Neutrophil (primary cell): ENCODE data around the gene KBTBD13.

Experiments used
- H3K27ac ChIP-seq: fragments of 200-600 bp; sonication (generic); 2 replicates; pipeline ENCODE4 v1.5.1; 2016; ENCODE audit warnings: mild to moderate bottlenecking, moderate library complexity
- H3K27me3 ChIP-seq: fragments of 200-600 bp; sonication (generic); 2 replicates; pipeline ENCODE4 v1.6.0; 2016; ENCODE audit warnings: mild to moderate bottlenecking
- H3K36me3 ChIP-seq: fragments of 200-600 bp; sonication (generic); 2 replicates; pipeline ENCODE4 v1.5.1; 2017
- H3K4me1 ChIP-seq, 2 experiments: fragments of 200-600 bp in 1 of 2; sonication (generic) in 1 of 2; 1 replicate in 1 of 2; 2 replicates in 1 of 2; pipeline versions ENCODE4 v1.5.1 to v1.6.1; 2013 to 2016; ENCODE audit warnings: low read depth in 1 of 2, low read length in 1 of 2, mild to moderate bottlenecking in 1 of 2, moderate library complexity in 1 of 2; ENCODE audit not compliant: control insufficient read depth in 1 of 2, insufficient read depth in 1 of 2
- H3K4me3 ChIP-seq, 2 experiments: fragments of 200-600 bp in 1 of 2; sonication (generic) in 1 of 2; 1 replicate in 1 of 2; 2 replicates in 1 of 2; pipeline ENCODE4 v1.5.1; 2013 to 2016; ENCODE audit warnings: low read depth in 1 of 2, low read length in 1 of 2, mild to moderate bottlenecking in 1 of 2, moderate library complexity in 1 of 2
- H3K9me3 ChIP-seq: fragments of 200-600 bp; sonication (generic); 2 replicates; pipeline ENCODE4 v1.5.1; 2016
- CTCF ChIP-seq: fragments of 200-600 bp; sonication (generic); IDR thresholded peaks from 2 replicates; pipeline ENCODE4 v1.5.1; 2016; ENCODE audit warnings: antibody characterized with exemption

KBTBD13 gene

GRCh38 chr15:65052956-65053355, 23.6 kb upstream of the KBTBD13 start:
- no peak for TF ChIP-seq CTCF
- H3K4me1 ChIP-seq = peaks cover 16 to 18% of the 10 kb centered on the region in 2 experiments

GRCh38 chr15:65054333-65055200, 22.0 kb upstream of the KBTBD13 start:
- H3K27ac ChIP-seq = no peak overlapping the region
- H3K27me3 ChIP-seq = peaks cover 16% of the 10 kb centered on the region
- no peak overlapping the region for H3K4me3 ChIP-seq
- no peaks in the 10 kb centered on the region for H3K36me3 ChIP-seq
- H3K9me3 ChIP-seq = no peaks in the 10 kb centered on the region
- H3K4me1 ChIP-seq = peaks cover 10 to 11% of the 10 kb centered on the region in 2 experiments
- peak; percentile 48 for TF ChIP-seq CTCF

More at GRCh38 chr15:65052956-65053355, 23.6 kb upstream of the KBTBD13 start:
- Histone ChIP-seq H3K4me3 (no peak overlapping the region), H3K9me3 (no peaks in the 10 kb centered on the region), H3K27ac (no peak overlapping the region), H3K36me3 (no peaks in the 10 kb centered on the region), H3K27me3 (peaks cover 25% of the 10 kb centered on the region)

- Histone ChIP-seq H3K4me3 (no peak overlapping the region), H3K4me1 (peaks cover 2 to 3% of the 10 kb centered on the region in 2 experiments), H3K27me3 (peaks cover 13% of the 10 kb centered on the region), H3K27ac (no peak overlapping the region), H3K36me3 (no peaks in the 10 kb centered on the region), H3K9me3 (no peaks in the 10 kb centered on the region)
- TF ChIP-seq CTCF = no peak
These were observed 21.2 kb upstream of the KBTBD13 start for GRCh38 chr15:65055201-65055870.

- H3K36me3 ChIP-seq = no peaks in the 10 kb centered on the region
- H3K27me3 ChIP-seq = peaks cover 14% of the 10 kb centered on the region
- H3K4me3 ChIP-seq = no peak overlapping the region
- TF ChIP-seq CTCF = no peak
- H3K27ac ChIP-seq = no peak overlapping the region
- no peaks in the 10 kb centered on the region for H3K9me3 ChIP-seq
- H3K4me1 ChIP-seq = no peaks in the 10 kb centered on the region
These were observed 20.4 kb upstream of the KBTBD13 start for GRCh38 chr15:65056106-65056505.

- Histone ChIP-seq H3K36me3 (no peaks in the 10 kb centered on the region), H3K27me3 (peaks cover 14% of the 10 kb centered on the region), H3K9me3 (no peaks in the 10 kb centered on the region), H3K4me1 (no peaks in the 10 kb centered on the region), H3K4me3 (no peak overlapping the region), H3K27ac (no peak overlapping the region)
- TF ChIP-seq CTCF = no peak
These were observed 19.5 kb upstream of the KBTBD13 start for GRCh38 chr15:65056868-65057548.
